ENCODE data around the gene ZNF529. TPM values are rescaled to one million over a fixed set of nuclear protein-coding genes. Genes with fewer than 3 reads are reported as not detected.
"Not testable (repeated sequence)": the region's sequence is repeated elsewhere in the genome, so short reads cannot be mapped to it uniquely, and the experiment has no call there.

Gene ZNF529
- total RNA-seq: 10 to 100 TPM in 1 of 2 donors, 1 to 10 TPM in 1; 9.2 to 18.1 TPM

DNA sequence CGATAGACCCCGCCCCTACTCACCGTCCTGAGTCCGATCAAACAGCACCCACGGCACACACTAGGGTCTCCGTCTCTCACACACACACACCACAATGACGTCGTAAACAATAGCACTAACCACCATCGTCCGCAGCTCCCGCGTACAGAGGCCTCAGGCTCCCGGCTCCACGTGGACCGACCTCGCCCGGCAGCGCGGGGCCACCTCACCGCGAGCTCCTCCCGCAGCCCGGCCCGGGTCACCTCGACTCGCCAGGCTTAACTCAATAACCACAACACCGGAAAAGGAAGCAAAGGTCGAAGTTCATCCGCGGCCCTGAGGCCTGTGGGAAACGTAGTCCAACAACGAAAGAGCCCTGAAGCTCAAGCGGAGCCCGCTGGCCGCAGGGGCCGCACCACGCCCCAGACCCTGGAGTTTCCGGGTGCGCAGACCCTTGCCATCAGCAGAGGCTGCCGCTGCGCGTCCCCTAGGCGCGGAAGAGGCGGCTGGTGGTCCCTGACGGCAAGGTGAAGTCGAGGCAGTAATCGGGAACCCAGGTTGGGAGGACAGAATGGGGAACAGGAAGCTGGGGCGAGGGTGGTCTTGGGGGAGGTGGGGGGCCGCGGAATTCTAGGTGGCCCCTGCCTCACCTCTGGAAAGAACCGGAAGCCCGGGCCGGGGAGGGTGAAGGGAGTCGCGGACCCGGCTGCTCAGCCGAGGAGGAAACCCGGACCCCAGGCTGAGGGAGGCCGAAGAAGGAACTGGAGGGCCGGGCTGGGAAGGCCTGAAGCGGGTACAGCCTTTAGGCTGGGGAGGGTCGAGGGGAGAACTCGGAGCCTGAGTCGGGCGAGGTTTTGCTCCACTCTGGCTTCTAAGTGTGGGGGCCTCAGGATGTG is at the start of gene ZNF529:
Gene ZNF529, minus strand, starts transcription at position 273 of the 875 bp plus-strand sequence. CDS start 946 bp downstream, outside the sequence.
- peak within 1 kb of the TSS; percentile 96 for H3K27ac Mint-ChIP-seq
- no peaks in the 10 kb centered on the region for H3K9me3 Mint-ChIP-seq
- H3K4me1 Mint-ChIP-seq: peaks cover 29% of the 10 kb centered on the region
- H3K36me3 Mint-ChIP-seq (ENCODE audit: low read depth): peaks cover 83% of the 10 kb centered on the region
- peak; percentile 97 for ATAC-seq (replicated peaks)
- H3K27me3 Mint-ChIP-seq: no peaks in the 10 kb centered on the region
- peak within 1 kb of the TSS; percentile 90 for H3K4me3 Mint-ChIP-seq

DNA sequence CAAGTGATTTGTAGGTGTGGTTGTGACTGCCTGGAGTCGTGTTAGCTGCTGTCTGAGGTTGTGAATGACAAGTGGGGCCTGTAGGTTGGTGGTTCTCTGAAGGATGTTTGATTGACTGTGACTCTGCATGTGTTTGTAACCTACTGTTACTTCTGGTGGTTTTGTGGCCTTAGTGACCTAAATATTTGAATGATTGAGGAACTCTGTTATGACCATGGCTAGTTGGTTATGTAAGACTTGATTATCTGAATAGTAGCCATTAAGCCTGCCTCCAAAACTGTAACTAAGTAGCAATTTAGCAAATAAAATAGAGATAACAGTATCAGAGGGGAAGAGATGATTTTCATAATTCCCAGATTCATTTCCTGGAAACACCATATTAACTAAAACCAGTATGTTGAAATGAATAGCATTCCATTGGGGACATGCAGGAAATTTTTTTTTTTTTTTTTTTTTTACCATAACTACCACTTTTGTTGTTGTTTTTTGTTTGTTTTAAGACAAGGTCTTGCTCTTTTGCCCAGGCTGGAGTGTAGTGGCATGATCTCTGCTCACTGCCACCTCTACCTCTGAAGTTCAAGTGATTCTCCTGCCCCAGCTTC is 32.9 kb upstream of the ZNF529 start:
- Mint-ChIP-seq H3K4me1 (peaks cover 19% of the 10 kb centered on the region), H3K9me3 (no peaks in the 10 kb centered on the region), H3K36me3 (ENCODE audit: low read depth) (peaks cover 44% of the 10 kb centered on the region), H3K27ac (peak overlapping the region; percentile 82), H3K4me3 (peak overlapping the region; percentile 99), H3K27me3 (no peaks in the 10 kb centered on the region)
- ATAC-seq (replicated peaks): peak; percentile 18

DNA sequence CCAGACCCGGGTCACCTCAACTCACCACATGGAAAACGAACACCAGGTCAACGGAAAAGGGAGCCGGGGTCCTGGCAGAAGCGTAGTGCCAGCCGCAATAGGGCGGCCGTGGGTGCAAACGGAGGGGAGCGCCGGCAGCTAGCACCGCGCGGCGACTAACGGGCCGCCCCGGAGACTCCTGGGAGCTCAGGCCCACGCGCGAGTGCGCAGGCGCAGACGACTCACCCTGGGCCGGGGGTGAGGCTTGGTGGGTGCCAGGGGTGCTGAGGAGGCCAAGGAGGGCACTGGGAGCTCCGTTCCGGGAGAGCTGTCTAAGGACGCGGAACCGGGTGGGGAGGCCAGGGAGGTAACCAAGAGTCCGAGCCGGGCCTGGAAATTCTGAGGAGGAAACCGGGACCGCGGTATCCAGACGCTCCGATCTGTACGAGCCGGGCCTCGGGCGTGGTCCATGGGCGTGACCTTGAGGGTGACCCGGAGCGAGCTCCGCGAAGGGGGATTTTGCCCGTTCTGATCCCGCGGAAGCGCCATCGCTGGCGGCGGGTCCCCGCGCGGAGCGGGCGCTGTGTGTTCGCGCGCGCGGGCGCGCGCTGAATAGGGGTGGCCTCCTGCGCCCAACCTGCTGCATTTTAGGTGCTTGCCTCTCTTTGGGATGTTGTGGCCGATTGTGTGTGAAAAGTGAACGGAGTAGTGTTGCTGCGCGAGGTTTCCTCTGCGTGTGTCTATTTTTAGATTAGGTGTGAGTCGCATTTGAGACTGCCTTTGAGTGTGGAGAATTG is 32.2 kb upstream of the ZNF529 start, which contains the start of gene ZNF382:
Gene ZNF382, plus strand, starts transcription at position 213 of the 776 bp plus-strand sequence. CDS start 4,602 bp downstream, outside the sequence.
- H3K4me3 Mint-ChIP-seq: peak within 1 kb of the TSS; percentile 99
- H3K27me3 Mint-ChIP-seq: no peaks in the 10 kb centered on the region
- H3K36me3 Mint-ChIP-seq (ENCODE audit: low read depth): peaks cover 37% of the 10 kb centered on the region
- H3K27ac Mint-ChIP-seq: peak within 1 kb of the TSS; percentile 82
- H3K9me3 Mint-ChIP-seq: no peaks in the 10 kb centered on the region
- peak; percentile 86 for ATAC-seq (replicated peaks)
- peaks cover 19% of the 10 kb centered on the region for H3K4me1 Mint-ChIP-seq

DNA sequence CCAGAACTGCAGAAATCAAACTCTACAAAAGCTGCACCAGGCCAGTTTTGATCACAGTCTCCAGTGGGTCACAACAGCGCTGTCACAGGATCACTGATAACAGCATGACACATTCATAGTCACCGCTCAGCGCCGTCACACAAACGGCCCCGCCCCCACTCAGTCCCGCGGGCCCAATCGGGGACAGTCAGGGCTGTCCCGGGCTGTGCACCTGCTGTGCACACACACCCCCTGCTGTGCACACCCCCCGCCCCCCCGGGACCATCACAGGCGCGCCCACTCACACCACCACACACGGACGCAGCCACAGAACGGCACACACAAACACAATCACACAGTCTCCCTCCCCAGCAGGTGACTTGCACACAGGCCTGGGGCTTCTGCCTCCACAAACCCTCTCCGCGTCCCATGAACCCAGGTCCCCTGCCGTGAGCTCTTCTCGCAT is 31.6 kb upstream of the ZNF529 start:
- ATAC-seq (replicated peaks): peak; percentile 94
- peaks cover 31% of the 10 kb centered on the region for H3K36me3 Mint-ChIP-seq (ENCODE audit: low read depth)

DNA sequence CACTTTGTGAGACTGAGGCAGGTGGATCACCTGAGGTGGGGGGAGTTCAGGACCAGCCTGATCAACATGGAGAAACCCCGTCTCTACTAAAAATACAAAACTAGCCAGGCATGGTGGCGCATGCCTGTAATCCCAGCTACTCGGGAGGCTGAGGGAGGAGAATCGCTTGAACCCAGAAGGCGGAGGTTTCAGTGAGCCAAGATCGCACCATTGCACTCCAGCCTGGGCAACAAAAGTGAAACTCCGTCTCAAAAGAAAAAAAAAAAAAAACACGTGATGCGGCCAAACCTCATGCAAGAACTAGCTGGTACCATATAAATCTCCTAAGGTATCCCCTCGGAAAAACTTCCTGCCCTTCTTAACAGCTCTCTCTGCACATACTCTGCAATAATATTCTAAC is 29.6 kb upstream of the ZNF529 start:
- Mint-ChIP-seq H3K4me1 (peaks cover 19% of the 10 kb centered on the region), H3K36me3 (ENCODE audit: low read depth) (peaks cover 15% of the 10 kb centered on the region)
- H3K27ac Mint-ChIP-seq; ATAC-seq (replicated peaks); H3K9me3 Mint-ChIP-seq; H3K4me3 Mint-ChIP-seq; H3K27me3 Mint-ChIP-seq: not testable (repeated sequence)

More for the DNA sequence above, 31.6 kb upstream of the ZNF529 start:
- Mint-ChIP-seq H3K9me3 (no peaks in the 10 kb centered on the region), H3K4me1 (peaks cover 19% of the 10 kb centered on the region), H3K27me3 (no peaks in the 10 kb centered on the region), H3K27ac (peak overlapping the region; percentile 82), H3K4me3 (peak overlapping the region; percentile 99)

DNA sequence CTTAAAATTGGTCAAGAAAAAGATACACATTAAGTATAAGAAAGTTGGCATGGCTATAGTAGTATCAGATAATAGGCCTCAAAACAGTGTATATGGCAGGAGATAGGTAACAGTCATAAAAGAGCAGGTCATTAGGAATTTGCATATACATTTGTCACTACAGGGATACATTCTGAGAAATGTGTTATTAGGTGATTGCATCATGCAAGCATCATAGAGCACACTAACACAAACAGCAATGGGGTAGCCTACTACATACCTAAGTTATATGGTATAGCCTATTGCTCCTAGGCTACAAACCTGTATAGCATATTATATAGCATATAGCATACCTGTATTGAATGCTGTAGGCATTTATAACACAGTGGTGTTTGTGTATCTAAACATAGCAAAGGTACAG is 6.2 kb upstream of the ZNF529 start:
- no peak for ATAC-seq (replicated peaks)
- peaks cover 7% of the 10 kb centered on the region for H3K4me1 Mint-ChIP-seq
- H3K36me3 Mint-ChIP-seq (ENCODE audit: low read depth): peaks cover 94% of the 10 kb centered on the region
- H3K9me3 Mint-ChIP-seq: peaks cover 9% of the 10 kb centered on the region
- H3K4me3 Mint-ChIP-seq: no peak overlapping the region
- H3K27me3 Mint-ChIP-seq: no peaks in the 10 kb centered on the region
- no peak overlapping the region for H3K27ac Mint-ChIP-seq

DNA sequence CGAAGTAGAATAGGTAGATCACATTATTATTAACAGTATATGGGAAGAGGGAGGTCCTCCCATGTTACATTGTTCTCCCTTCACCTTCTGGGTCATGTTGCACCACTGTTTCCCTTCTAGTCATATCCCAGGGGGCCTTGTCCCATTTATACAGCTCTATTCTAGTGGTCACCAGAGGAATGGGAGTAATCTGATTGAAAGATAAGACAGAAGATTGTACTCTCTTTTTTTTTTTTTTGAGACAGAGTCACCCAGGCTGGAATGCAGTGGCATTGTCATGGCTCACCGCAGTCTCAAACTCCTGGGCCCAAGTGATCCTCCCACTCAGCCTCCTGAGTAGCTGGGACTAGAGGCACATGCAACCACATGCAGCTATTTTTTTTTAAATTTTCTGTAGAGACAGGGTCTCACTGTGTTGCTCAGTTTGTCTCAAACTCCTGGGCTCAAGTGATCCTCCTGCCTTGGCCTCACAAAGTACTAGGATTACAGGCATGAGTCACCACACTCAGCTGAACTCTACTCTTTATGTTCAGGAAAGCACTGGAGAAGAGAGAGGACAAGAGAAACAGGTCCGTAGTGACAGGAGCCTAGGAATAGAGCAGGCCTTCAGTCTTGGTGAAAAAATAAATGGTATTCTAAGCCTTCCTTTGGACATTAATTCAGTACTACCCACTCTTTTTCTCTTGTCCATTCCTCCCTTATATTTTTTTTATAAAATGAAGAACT is 4.3 kb upstream of the ZNF529 start:
- no peak overlapping the region for H3K27ac Mint-ChIP-seq
- peaks cover 4% of the 10 kb centered on the region for H3K9me3 Mint-ChIP-seq
- ATAC-seq (replicated peaks): no peak
- H3K27me3 Mint-ChIP-seq: no peaks in the 10 kb centered on the region
- no peak overlapping the region for H3K4me3 Mint-ChIP-seq
- H3K4me1 Mint-ChIP-seq: peaks cover 22% of the 10 kb centered on the region
- peaks cover 87% of the 10 kb centered on the region for H3K36me3 Mint-ChIP-seq (ENCODE audit: low read depth)

DNA sequence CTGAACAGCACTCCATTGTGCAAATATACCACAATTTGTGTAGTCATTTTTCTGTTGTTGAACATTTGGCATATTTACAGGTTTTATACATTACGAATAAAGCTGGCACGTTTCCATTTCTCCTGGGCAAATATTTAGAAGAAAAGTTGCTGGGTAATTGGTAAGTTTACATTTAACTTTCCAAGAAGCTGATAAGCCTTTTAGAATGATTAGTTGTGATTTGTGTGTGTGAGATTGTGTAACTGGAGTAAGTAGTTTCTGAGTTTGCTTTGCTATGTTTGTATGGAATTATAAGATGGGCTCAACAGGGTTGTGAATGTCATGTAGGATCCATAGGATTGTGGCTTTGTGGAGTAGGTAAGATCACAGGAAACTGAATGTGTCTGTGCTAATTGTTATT is 1.6 kb upstream of the ZNF529 start:
- Mint-ChIP-seq H3K4me3 (peak overlapping the region; percentile 90), H3K9me3 (no peaks in the 10 kb centered on the region), H3K36me3 (ENCODE audit: low read depth) (peaks cover 83% of the 10 kb centered on the region), H3K4me1 (peaks cover 29% of the 10 kb centered on the region), H3K27me3 (no peaks in the 10 kb centered on the region), H3K27ac (no peak overlapping the region)
- no peak for ATAC-seq (replicated peaks)

DNA sequence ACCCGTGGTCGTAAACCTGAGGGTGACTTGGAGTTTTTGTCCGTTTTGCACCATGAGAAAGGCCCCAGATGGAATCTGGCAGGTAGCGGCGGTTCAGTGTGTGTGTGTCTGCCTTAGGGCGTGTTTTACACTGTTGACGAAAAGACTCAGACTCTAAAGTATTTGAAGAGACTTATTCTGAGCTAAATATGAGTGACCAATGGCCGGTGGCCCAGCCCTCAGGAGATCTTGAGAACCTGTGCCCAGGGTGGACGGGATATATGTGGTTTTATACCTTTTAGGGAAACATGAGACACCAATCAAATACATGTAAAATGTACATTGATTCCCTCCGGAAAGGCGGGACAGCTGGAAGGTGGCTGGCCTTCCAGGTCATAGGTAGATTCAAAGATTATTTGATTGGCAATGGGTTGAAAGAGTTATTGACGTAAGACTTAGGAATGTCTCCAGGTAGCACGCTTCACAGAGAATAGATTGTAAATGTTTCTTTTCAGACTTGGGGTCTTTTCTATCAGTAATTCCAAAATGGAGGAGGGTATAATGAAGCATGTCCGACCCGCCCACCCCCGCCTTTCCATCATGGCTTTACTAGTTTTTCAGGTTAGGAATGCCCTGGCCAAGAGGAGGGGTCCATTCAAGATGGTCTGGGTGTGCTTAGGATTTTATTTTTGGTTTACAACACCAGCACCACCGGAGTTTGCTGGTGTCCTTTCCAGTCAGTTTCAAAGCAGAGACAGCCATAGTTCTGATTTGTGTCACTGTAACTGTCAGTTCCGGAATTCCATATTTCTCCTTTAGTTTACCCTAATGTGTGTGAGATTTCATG is 1.0 kb upstream of the ZNF529 start:
- peak overlapping the region; percentile 90 for H3K4me3 Mint-ChIP-seq
- H3K27ac Mint-ChIP-seq: peak overlapping the region; percentile 96
- H3K4me1 Mint-ChIP-seq: peaks cover 29% of the 10 kb centered on the region
- H3K27me3 Mint-ChIP-seq: no peaks in the 10 kb centered on the region
- no peaks in the 10 kb centered on the region for H3K9me3 Mint-ChIP-seq
- peaks cover 83% of the 10 kb centered on the region for H3K36me3 Mint-ChIP-seq (ENCODE audit: low read depth)
- no peak for ATAC-seq (replicated peaks)

DNA sequence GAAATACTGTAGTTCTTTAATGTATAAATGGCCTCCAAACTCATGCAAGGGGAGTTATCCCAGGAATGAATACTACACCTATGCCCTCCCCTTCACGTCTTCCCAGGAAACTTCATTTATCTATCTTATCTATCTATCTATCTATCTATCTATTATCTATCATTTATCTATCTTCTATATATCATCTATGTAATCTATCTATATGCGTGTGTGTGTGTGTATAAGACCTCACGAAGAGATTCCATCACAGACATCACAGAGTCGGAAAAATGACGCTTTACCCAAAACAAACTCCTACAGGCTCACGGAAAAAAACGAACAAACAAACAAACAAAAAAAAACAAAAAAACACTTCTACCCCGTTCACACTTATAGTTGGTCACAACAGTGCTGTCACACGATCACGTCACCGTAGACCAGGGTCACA is 486 bp downstream of the ZNF529 start:
- Mint-ChIP-seq H3K4me1 (peaks cover 29% of the 10 kb centered on the region), H3K4me3 (peak overlapping the region; percentile 90), H3K9me3 (peaks cover 5% of the 10 kb centered on the region), H3K27me3 (no peaks in the 10 kb centered on the region), H3K27ac (peak overlapping the region; percentile 96), H3K36me3 (ENCODE audit: low read depth) (peaks cover 83% of the 10 kb centered on the region)
- ATAC-seq (replicated peaks): no peak

DNA sequence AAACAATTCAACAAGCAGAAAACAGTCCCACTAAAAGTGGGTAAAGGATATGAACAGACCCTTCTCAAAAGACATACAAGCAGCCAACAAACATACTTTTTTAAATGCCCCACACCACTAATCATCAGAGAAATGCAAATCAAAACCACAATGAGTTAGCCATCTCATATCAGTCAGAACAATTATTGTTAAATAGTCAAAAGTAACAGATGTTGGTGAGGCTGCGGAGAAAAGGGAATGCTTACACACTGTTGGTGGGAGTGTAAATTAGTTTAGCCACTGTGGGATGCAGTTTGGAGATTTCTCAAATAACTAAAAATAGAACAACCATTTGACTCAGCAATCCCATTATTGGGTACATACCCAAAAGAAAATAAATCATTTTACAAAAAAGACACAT is 8.7 kb downstream of the ZNF529 start:
- Mint-ChIP-seq H3K36me3 (ENCODE audit: low read depth) (peaks cover 100% of the 10 kb centered on the region), H3K27ac (no peak overlapping the region), H3K4me3 (no peak overlapping the region), H3K9me3 (peaks cover 14% of the 10 kb centered on the region), H3K27me3 (no peaks in the 10 kb centered on the region), H3K4me1 (no peaks in the 10 kb centered on the region)
- no peak for ATAC-seq (replicated peaks)

DNA sequence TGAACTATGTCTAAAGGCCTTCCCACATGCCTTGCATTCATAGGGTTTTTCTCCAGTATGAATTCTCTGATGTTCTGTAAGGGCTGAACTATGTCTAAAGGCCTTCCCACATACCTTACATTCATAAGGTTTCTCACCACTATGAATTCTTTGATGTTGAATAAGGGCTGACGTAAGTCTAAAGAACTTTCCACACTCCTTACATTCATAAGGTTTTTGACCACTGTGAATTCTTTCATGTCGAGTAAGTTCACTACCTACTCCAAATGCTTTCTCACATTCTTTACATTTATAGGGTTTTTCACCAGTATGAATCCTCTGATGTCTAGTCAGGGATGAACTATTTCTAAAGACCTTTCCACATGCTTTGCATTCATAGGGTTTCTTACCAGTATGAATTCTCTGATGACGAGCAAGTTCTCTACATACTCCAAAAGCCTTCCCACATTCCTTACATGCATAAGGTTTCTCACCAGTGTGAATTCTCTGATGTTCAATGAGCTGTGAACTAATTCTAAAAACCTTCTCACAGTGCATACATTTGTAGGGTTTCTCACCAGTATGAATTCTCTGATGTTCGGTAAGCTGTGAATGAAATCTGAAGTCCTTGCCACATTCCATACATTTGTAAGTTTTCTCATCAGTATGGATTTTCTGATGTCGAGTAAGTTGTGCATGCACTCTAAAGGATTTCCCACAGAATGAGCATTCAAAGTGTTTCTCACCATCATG is 25.9 kb downstream of the ZNF529 start:
- Mint-ChIP-seq H3K4me3 (no peak overlapping the region), H3K27me3 (no peaks in the 10 kb centered on the region), H3K36me3 (ENCODE audit: low read depth) (peaks cover 96% of the 10 kb centered on the region), H3K9me3 (peaks cover 38% of the 10 kb centered on the region), H3K4me1 (no peaks in the 10 kb centered on the region), H3K27ac (no peak overlapping the region)
- ATAC-seq (replicated peaks): no peak

Data from activated T-helper 17 cell treated with anti-CD3 and anti-CD28 coated beads, Interleukin-2, amount 50 U/mL, for 72 hours (primary cell).